ENCODE results near the gene EFCAB9.

Gene EFCAB9

GRCh38 chr5:172166030-172166826 is 27.7 kb upstream of the EFCAB9 start:
- DNase-seq = no peak

GRCh38 chr5:172167895-172168294 is 26.1 kb upstream of the EFCAB9 start:
- no peak for DNase-seq

- no peak for DNase-seq
Observed at GRCh38 chr5:172168311-172168710, 25.7 kb upstream of the EFCAB9 start.

GRCh38 chr5:172169216-172169615 is 24.8 kb upstream of the EFCAB9 start:
- no peak for DNase-seq

- DNase-seq = no peak
Observed at GRCh38 chr5:172170251-172170701, 23.7 kb upstream of the EFCAB9 start.

GRCh38 chr5:172171118-172171517 is 22.9 kb upstream of the EFCAB9 start:
- DNase-seq = no peak

- DNase-seq = no peak
Observed at GRCh38 chr5:172172912-172173563, 20.9 kb upstream of the EFCAB9 start.

- no peak for DNase-seq
Observed at GRCh38 chr5:172173564-172174153, 20.3 kb upstream of the EFCAB9 start.

- DNase-seq = no peak
Observed at GRCh38 chr5:172175263-172175719, 18.7 kb upstream of the EFCAB9 start.

GRCh38 chr5:172177176-172177575 is 16.8 kb upstream of the EFCAB9 start:
- DNase-seq = no peak

GRCh38 chr5:172178301-172178987 is 15.5 kb upstream of the EFCAB9 start:
- DNase-seq = no peak

GRCh38 chr5:172178991-172179989 is 14.7 kb upstream of the EFCAB9 start:
- DNase-seq = no peak

- DNase-seq = no peak
Observed at GRCh38 chr5:172180936-172181335, 13.0 kb upstream of the EFCAB9 start.

GRCh38 chr5:172182291-172182690 is 11.7 kb upstream of the EFCAB9 start:
- DNase-seq = no peak

- no peak for DNase-seq
Observed at GRCh38 chr5:172183881-172184280, 10.1 kb upstream of the EFCAB9 start.

- no peak for DNase-seq
Observed at GRCh38 chr5:172185096-172185461, 8.9 kb upstream of the EFCAB9 start.

- DNase-seq = no peak
Observed at GRCh38 chr5:172186114-172186695, 7.8 kb upstream of the EFCAB9 start.

- no peak for DNase-seq
Observed at GRCh38 chr5:172187118-172188032, 6.6 kb upstream of the EFCAB9 start.

GRCh38 chr5:172188033-172188892 is 5.7 kb upstream of the EFCAB9 start, which contains the start of gene STK10:
Gene STK10 (minus strand): TSS chr5:172188224. CDS start chr5:172188042, 182 bp downstream.
- DNase-seq = peak; percentile 52

All from NCI-H1694 (cell line).